HepG2 (cell line): Measurements from ENCODE around the gene ZNF416. TPM values are rescaled to one million over a fixed set of nuclear protein-coding genes. Genes with fewer than 3 reads are reported as not detected.

Source experiments
- FOXC1 ChIP-seq: sonication (generic); formaldehyde crosslinking; IDR thresholded peaks from 2 replicates; pipeline ENCODE4 v1.8.0; 2022; ENCODE audit warnings: mild to moderate bottlenecking, missing genetic modification reagents, borderline replicate concordance
- HNRNPLL ChIP-seq: fragments of 200-400 bp; formaldehyde crosslinking; IDR thresholded peaks from 2 replicates; pipeline ENCODE4 v1.6.1; 2017; ENCODE audit warnings: mild to moderate bottlenecking, low read depth, low read length; ENCODE audit not compliant: poor library complexity, severe bottlenecking
- MED1 ChIP-seq: sonication (generic); formaldehyde crosslinking; IDR thresholded peaks from 2 replicates; pipeline ENCODE4 v1.4.0; 2020; ENCODE audit warnings: missing genetic modification reagents
- MEIS2 ChIP-seq: sonication (generic); formaldehyde crosslinking; IDR thresholded peaks from 2 replicates; pipeline ENCODE4 v1.9.0; 2021; ENCODE audit warnings: mild to moderate bottlenecking, missing genetic modification reagents
- NFATC3 ChIP-seq: sonication (generic); formaldehyde crosslinking; IDR thresholded peaks from 2 replicates; pipeline ENCODE4 v1.5.1; 2020; ENCODE audit warnings: mild to moderate bottlenecking, missing genetic modification reagents
- POLR2A ChIP-seq, 2 experiments: IDR thresholded peaks; 2 replicates each; pipeline ENCODE4 v1.6.1; 2011; ENCODE audit warnings: low read depth in 2 of 2, low read length in 2 of 2, mild to moderate bottlenecking in 1 of 2, moderate library complexity in 1 of 2; ENCODE audit not compliant: insufficient read depth in 1 of 2
- RNF2 ChIP-seq: fragments of 450-650 bp; conservative IDR thresholded peaks from 2 replicates; pipeline ENCODE4 v1.6.1; 2016; ENCODE audit warnings: low read depth
- RXRB ChIP-seq: IDR thresholded peaks from 2 replicates; pipeline ENCODE4 v1.6.1; 2016; ENCODE audit warnings: borderline replicate concordance, missing genetic modification reagents, missing compliant biosample characterization
- SETDB1 ChIP-seq: sonication (generic); formaldehyde crosslinking; IDR thresholded peaks from 2 replicates; pipeline ENCODE4 v1.5.1; 2020; ENCODE audit warnings: missing genetic modification reagents, mild to moderate bottlenecking, borderline replicate concordance
- TGIF2 ChIP-seq: IDR thresholded peaks from 2 replicates; pipeline ENCODE4 v1.6.1; 2016; ENCODE audit warnings: control low read depth, missing compliant biosample characterization
- ZFP82 ChIP-seq: sonication (generic); formaldehyde crosslinking; IDR thresholded peaks from 2 replicates; pipeline ENCODE4 v1.5.1; 2020; ENCODE audit warnings: mild to moderate bottlenecking, missing genetic modification reagents, borderline replicate concordance
- ZNF224 ChIP-seq: sonication (generic); formaldehyde crosslinking; IDR thresholded peaks from 2 replicates; pipeline ENCODE4 v1.5.0; 2020; ENCODE audit warnings: mild to moderate bottlenecking, missing genetic modification reagents
- ZNF34 ChIP-seq: sonication (generic); formaldehyde crosslinking; IDR thresholded peaks from 2 replicates; pipeline ENCODE4 v1.4.0; 2020; ENCODE audit warnings: mild to moderate bottlenecking, missing genetic modification reagents, borderline replicate concordance
- ZNF530 ChIP-seq: sonication (generic); formaldehyde crosslinking; IDR thresholded peaks from 2 replicates; pipeline ENCODE4 v1.5.0; 2020; ENCODE audit warnings: low read depth, mild to moderate bottlenecking, missing genetic modification reagents
- ZZZ3 ChIP-seq: sonication (generic); formaldehyde crosslinking; IDR thresholded peaks from 2 replicates; pipeline ENCODE4 v1.4.0; 2020; ENCODE audit warnings: missing genetic modification reagents, mild to moderate bottlenecking, borderline replicate concordance
- polyA plus RNA-seq, 8 experiments: library from polyadenylated mRNA; depleted of rRNA in 3 of 8; stranded (reverse) in 7 of 8; unstranded in 1 of 8; fragments of >200 nt; fragmentation: Illumina TruSeq in 4 of 8; extraction: Trizol in 4 of 8; gene quantifications; 2 replicates each; pipeline versions ENCODE4 v1.2.1 to v1.2.3, GENCODE V29; 2011 to 2016; ENCODE audit warnings: low read depth in 4 of 8, missing spikeins in 1 of 8, mixed read lengths in 1 of 8; ENCODE audit not compliant: insufficient read depth in 1 of 8
- total RNA-seq, 5 experiments: library from RNA; depleted of rRNA; stranded (reverse); fragments of >200 nt; fragmentation: Illumina TruSeq; extraction: Trizol; gene quantifications; 2 replicates each; pipeline ENCODE4 v1.2.3, GENCODE V29; 2016; ENCODE audit warnings: low read depth in 1 of 5
- TF ChIP-seq, protein P1 (sequence below): sonication (generic); formaldehyde crosslinking; conservative IDR thresholded peaks from 2 replicates; pipeline ENCODE4 v1.8.0; 2022; ENCODE audit warnings: missing genetic modification reagents
- TF ChIP-seq, protein P2 (sequence below): sonication (generic); formaldehyde crosslinking; IDR thresholded peaks from 2 replicates; pipeline ENCODE4 v1.5.0; 2020; ENCODE audit warnings: mild to moderate bottlenecking, missing genetic modification reagents, borderline replicate concordance
- TF ChIP-seq, protein P3 (sequence below): sonication (generic); formaldehyde crosslinking; conservative IDR thresholded peaks from 2 replicates; pipeline ENCODE4 v1.4.0; 2020; ENCODE audit warnings: missing genetic modification reagents
- TF ChIP-seq, protein P4 (sequence below): sonication (generic); formaldehyde crosslinking; conservative IDR thresholded peaks from 2 replicates; pipeline ENCODE4 v1.8.0; 2022; ENCODE audit warnings: low read depth, missing genetic modification reagents

ZNF416 gene
- total and polyA plus RNA-seq, 2 of the 13 experiments (the other 11 are each of a cell fraction or from before 2014, with no cell fraction given), result 1.5 to 5.3 TPM

DNA sequence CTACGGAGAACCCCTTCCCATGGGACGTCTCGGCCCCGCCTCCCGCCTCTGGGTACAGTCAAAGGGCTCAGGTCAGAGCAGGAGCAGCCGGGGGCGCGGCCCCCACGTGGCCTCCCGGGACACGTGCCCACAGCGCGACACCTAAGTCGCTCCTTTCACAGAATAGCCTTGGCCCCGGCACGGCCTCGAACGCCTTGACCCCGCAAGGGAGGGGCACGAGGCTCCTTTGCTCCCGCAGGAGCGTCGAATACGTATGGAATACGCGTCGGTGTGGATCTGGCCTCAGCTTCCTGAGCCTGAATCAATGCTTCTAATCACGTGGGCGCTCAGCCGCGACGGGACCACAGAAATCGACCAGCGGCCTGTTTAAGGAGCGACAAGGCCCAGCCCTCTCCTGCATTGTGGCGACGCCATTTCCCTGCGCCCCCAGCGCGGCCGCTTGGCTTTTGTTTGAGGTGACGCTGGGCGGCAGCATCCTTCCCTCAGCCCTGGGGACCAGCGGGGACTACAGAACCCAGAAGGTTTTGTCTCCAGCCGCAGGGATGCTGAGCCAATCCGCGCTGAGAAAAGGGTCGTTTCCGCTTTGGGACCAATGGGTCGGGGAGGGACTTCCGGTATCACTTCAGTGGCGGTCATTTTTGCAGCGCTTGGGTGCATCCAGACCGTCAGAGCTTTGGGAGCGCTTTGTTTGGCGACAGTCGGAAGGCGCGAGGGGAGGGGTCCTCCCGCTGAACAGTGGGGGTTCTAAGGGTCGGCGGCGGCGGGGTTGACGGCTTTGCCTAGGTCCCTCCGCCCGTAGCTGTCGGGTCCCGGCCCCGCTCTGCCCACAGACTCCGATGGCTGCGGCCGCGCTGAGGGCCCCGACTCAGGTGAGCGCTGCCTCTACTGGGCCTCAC, 5.1 kb upstream of the ZNF416 start, which contains the start of gene ZIK1 (continued):
- no peak for TF ChIP-seq ZNF34
- 0 out of 4 replicates have a peak, but pooled peaks of 1 of the 2 experiments have one; percentile 36 for TF ChIP-seq POLR2A (IDR thresholded peaks at IDR 0.05; ENCODE audit: insufficient read depth in 1 of 2, low read depth in 2 of 2, low read length in 2 of 2)
- TF ChIP-seq, protein P1, sequence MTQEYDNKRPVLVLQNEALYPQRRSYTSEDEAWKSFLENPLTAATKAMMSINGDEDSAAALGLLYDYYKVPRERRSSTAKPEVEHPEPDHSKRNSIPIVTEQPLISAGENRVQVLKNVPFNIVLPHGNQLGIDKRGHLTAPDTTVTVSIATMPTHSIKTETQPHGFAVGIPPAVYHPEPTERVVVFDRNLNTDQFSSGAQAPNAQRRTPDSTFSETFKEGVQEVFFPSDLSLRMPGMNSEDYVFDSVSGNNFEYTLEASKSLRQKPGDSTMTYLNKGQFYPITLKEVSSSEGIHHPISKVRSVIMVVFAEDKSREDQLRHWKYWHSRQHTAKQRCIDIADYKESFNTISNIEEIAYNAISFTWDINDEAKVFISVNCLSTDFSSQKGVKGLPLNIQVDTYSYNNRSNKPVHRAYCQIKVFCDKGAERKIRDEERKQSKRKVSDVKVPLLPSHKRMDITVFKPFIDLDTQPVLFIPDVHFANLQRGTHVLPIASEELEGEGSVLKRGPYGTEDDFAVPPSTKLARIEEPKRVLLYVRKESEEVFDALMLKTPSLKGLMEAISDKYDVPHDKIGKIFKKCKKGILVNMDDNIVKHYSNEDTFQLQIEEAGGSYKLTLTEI (CRISPR knock-in tag), result no peak
- TF ChIP-seq HNRNPLL, result no peak
- no peak; the same call in 1 of the 2 replicates for TF ChIP-seq ZZZ3 (CRISPR knock-in tag)
- no peak for TF ChIP-seq RXRB
- TF ChIP-seq, protein P2, sequence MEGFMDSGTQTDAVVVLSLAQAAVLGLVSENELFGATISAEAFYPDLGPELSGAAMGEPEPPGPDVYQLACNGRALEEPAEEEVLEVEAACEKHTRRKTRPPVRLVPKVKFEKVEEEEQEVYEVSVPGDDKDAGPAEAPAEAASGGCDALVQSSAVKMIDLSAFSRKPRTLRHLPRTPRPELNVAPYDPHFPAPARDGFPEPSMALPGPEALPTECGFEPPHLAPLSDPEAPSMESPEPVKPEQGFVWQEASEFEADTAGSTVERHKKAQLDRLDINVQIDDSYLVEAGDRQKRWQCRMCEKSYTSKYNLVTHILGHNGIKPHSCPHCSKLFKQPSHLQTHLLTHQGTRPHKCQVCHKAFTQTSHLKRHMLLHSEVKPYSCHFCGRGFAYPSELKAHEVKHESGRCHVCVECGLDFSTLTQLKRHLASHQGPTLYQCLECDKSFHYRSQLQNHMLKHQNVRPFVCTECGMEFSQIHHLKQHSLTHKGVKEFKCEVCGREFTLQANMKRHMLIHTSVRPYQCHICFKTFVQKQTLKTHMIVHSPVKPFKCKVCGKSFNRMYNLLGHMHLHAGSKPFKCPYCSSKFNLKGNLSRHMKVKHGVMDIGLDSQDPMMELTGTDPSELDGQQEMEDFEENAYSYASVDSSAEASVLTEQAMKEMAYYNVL (CRISPR knock-in tag), result no peak
- TF ChIP-seq FOXC1 (CRISPR knock-in tag), result no peak
- no peak for TF ChIP-seq ZNF530 (CRISPR knock-in tag)
- no peak for TF ChIP-seq ZFP82 (CRISPR knock-in tag)
- TF ChIP-seq MED1 (CRISPR knock-in tag), result no peak
- no peak for TF ChIP-seq NFATC3 (CRISPR knock-in tag)
- TF ChIP-seq ZNF224 (CRISPR knock-in tag), result no peak
- no peak for TF ChIP-seq TGIF2 (CRISPR knock-in tag)
- TF ChIP-seq SETDB1 (CRISPR knock-in tag), result no peak
- TF ChIP-seq, protein P3, sequence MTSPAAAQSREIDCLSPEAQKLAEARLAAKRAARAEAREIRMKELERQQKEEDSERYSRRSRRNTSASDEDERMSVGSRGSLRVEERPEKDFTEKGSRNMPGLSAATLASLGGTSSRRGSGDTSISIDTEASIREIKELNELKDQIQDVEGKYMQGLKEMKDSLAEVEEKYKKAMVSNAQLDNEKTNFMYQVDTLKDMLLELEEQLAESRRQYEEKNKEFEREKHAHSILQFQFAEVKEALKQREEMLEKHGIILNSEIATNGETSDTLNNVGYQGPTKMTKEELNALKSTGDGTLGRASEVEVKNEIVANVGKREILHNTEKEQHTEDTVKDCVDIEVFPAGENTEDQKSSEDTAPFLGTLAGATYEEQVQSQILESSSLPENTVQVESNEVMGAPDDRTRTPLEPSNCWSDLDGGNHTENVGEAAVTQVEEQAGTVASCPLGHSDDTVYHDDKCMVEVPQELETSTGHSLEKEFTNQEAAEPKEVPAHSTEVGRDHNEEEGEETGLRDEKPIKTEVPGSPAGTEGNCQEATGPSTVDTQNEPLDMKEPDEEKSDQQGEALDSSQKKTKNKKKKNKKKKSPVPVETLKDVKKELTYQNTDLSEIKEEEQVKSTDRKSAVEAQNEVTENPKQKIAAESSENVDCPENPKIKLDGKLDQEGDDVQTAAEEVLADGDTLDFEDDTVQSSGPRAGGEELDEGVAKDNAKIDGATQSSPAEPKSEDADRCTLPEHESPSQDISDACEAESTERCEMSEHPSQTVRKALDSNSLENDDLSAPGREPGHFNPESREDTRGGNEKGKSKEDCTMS (CRISPR knock-in tag), result no peak
- TF ChIP-seq, protein P4, sequence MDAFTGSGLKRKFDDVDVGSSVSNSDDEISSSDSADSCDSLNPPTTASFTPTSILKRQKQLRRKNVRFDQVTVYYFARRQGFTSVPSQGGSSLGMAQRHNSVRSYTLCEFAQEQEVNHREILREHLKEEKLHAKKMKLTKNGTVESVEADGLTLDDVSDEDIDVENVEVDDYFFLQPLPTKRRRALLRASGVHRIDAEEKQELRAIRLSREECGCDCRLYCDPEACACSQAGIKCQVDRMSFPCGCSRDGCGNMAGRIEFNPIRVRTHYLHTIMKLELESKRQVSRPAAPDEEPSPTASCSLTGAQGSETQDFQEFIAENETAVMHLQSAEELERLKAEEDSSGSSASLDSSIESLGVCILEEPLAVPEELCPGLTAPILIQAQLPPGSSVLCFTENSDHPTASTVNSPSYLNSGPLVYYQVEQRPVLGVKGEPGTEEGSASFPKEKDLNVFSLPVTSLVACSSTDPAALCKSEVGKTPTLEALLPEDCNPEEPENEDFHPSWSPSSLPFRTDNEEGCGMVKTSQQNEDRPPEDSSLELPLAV, result no peak
- no peak for TF ChIP-seq MEIS2
- TF ChIP-seq RNF2, result no peak
